ENCODE data around the gene REXO1. TPM values are rescaled to one million over a fixed set of nuclear protein-coding genes. Genes with fewer than 3 reads are reported as not detected.

The REXO1 gene
- polyA plus RNA-seq, 1 donor from 2014 or later, result 13.7 TPM

DNA sequence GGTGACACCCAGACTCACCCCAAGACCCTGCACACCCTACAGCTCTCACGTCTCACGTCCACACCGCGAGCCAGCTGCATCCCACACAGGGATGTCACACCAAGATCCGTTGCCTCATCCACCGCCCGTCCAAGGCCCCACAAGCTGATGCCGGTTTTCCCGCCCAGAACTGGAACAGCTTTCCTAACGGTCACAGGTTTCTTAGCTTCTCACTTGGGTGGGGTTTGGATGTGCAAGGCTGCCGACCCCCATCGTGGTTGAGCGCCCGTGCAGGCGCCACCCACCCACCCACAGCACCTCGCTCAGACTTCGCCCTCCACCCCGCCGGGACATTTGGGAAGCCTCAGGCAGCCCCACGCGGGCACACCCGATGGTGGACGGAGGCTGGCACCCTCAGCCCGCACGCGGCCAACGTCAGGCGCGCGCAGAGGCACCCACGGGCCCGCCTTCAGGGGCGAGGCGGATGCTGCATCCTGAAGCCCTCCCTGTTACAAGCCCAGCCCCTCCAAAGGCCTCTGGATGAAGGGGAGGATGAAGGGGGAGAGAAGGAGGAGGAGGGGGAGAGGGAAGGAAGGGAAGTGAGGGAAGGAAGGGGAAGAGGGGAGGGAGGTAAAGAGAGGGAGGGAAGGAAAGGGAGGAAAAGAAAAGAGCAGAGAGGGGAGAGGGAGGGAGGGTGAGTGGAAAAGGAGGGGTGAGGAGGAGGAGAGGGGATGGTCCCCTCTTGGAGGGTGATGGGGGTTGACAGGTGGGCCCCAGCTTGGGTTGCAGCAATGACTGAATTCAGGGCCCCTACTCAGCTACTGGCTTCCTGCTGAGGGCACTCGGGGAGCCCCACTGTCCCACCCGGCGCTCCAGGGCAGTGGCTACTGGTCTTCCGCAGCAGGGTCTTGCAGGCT lies 82.1 kb downstream of the REXO1 start:
- H3K9me3 Mint-ChIP-seq, result peaks cover 2 to 13% (median 10%) of the 10 kb centered on the region in 3 donors
- no peaks in the 10 kb centered on the region for H3K4me1 Mint-ChIP-seq
- H3K36me3 Mint-ChIP-seq, result peaks cover 3% of the 10 kb centered on the region
- peaks cover 51% of the 10 kb centered on the region for H3K27me3 Mint-ChIP-seq
- no peak overlapping the region for H3K4me3 Mint-ChIP-seq
- H3K27ac Mint-ChIP-seq, result peak overlapping the region in 2 of 3 donors; percentile 80 to 88

Other genes with a start within 250 kb of the REXO1 start
- gene UQCR11, start 243.0 kb downstream of the REXO1 start, polyA plus RNA-seq, result 487 TPM
- 28.6 TPM for gene TCF3, start 195.9 kb downstream of the REXO1 start, polyA plus RNA-seq
- gene ONECUT3, start 95.0 kb downstream of the REXO1 start, polyA plus RNA-seq, result not detected
- 1.2 TPM for gene ATP8B3, start 36.2 kb downstream of the REXO1 start, polyA plus RNA-seq
- gene KLF16, start 15.1 kb upstream of the REXO1 start, polyA plus RNA-seq, result 1.8 TPM
- gene ABHD17A, start 37.0 kb upstream of the REXO1 start, polyA plus RNA-seq, result 107 TPM
- 7.4 TPM for gene ADAT3, start 56.9 kb upstream of the REXO1 start, polyA plus RNA-seq
- 43.1 TPM for gene SCAMP4, start 56.9 kb upstream of the REXO1 start, polyA plus RNA-seq
- gene CSNK1G2, start 92.7 kb upstream of the REXO1 start, polyA plus RNA-seq, result 28.8 TPM
- 8.2 TPM for gene BTBD2, start 167.2 kb upstream of the REXO1 start, polyA plus RNA-seq
- 83.9 TPM for gene MKNK2, start 202.8 kb upstream of the REXO1 start, polyA plus RNA-seq
- gene MOB3A, start 247.8 kb upstream of the REXO1 start, polyA plus RNA-seq, result 136 TPM
- gene IZUMO4, start 248.4 kb upstream of the REXO1 start, polyA plus RNA-seq, result 0.83 TPM

All from IgD-negative memory B cell (primary cell).